Astrocyte of the spinal cord (primary cell): ENCODE results near the gene NUDT16L1.
A peak's percentile ranks its signal among the peaks of the same experiment; 100 is the strongest.

Source experiments
- DNase-seq: peaks from one replicate; pipeline ENCODE4 v3.0.0; 2011; ENCODE audit warnings: low read depth, low spot score
- H3K4me3 ChIP-seq: 2 replicates; pipeline ENCODE4 v1.5.1; 2011; ENCODE audit warnings: low read depth, mild to moderate bottlenecking, low read length, moderate library complexity
- CTCF ChIP-seq: IDR thresholded peaks from 2 replicates; pipeline ENCODE4 v1.5.1; 2012; ENCODE audit warnings: low read depth, mild to moderate bottlenecking, low read length, inconsistent platforms
- in situ Hi-C: cut with HindIII; loops from 2 replicates; pipeline ENCODE4 v1.10.0; 2017; ENCODE audit warnings: low sequenced_read_pairs

NUDT16L1 gene

GRCh38 chr16:4723071-4723767 is 29.9 kb downstream of the NUDT16L1 start:
- DNase-seq, result peak; percentile 29
- no peak for TF ChIP-seq CTCF
- H3K4me3 ChIP-seq, result no peak overlapping the region
- in situ Hi-C loops, result no loop called here

GRCh38 chr16:4724661-4725270 is 31.4 kb downstream of the NUDT16L1 start:
- H3K4me3 ChIP-seq, result no peak overlapping the region
- no peak for TF ChIP-seq CTCF
- in situ Hi-C loops, result no loop called here
- DNase-seq, result no peak

- in situ Hi-C loops, result no loop called here
- no peak for DNase-seq
- no peak for TF ChIP-seq CTCF
- H3K4me3 ChIP-seq, result no peak overlapping the region
Observed at GRCh38 chr16:4726616-4727015, 33.3 kb downstream of the NUDT16L1 start.

GRCh38 chr16:4728676-4729075 is 35.3 kb downstream of the NUDT16L1 start:
- H3K4me3 ChIP-seq, result no peak overlapping the region
- DNase-seq, result no peak
- in situ Hi-C loops, result no loop called here
- TF ChIP-seq CTCF, result no peak

- DNase-seq, result no peak
- TF ChIP-seq CTCF, result no peak
- no peak overlapping the region for H3K4me3 ChIP-seq
- in situ Hi-C loops, result no loop called here
Observed at GRCh38 chr16:4729876-4730275, 36.5 kb downstream of the NUDT16L1 start.

- in situ Hi-C loops, result no loop called here
- no peak for TF ChIP-seq CTCF
- no peak for DNase-seq
- H3K4me3 ChIP-seq, result peak overlapping the region; percentile 88
Observed at GRCh38 chr16:4733211-4733742, 39.9 kb downstream of the NUDT16L1 start.
